Bone marrow (tissue), 2 donors: Measurements from ENCODE around the gene NFATC2.

ENCODE experiments used
- DNase-seq, 2 donors: peaks; one replicate each; lab custom pipeline; 2025; lab: John Stamatoyannopoulos, UW

NFATC2 gene

DNA sequence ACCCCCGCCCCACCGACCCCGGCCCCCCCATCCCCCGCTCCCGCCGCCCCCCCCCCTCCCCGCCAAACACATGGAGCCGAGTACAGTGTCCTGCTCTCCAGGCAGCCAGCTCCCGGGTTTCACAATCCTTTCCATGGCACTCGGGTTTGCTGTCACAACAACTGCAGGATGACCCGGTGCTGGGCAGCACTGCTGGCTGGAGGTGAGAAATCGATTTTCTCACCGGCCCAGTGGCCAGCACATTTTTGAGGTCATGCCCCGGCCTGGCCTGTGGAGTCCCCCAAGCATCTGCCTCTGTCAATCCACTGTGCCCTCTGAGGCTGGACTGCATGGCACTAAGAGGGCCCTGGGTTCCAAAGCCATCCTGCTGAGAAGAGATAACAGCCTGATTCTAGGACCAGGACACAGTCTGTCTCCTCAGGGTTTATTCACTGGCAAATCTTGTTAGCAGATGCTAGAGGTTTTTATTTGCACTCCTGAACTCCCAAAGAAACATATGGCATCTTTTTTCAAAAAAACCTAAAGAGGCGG is 129.5 kb downstream of the NFATC2 start:
- no peak for DNase-seq

GRCh38 chr20:51412333-51412871 is 130.1 kb downstream of the NFATC2 start:
- no peak for DNase-seq

GRCh38 chr20:51411870-51412269 is 130.6 kb downstream of the NFATC2 start:
- no peak for DNase-seq

DNA sequence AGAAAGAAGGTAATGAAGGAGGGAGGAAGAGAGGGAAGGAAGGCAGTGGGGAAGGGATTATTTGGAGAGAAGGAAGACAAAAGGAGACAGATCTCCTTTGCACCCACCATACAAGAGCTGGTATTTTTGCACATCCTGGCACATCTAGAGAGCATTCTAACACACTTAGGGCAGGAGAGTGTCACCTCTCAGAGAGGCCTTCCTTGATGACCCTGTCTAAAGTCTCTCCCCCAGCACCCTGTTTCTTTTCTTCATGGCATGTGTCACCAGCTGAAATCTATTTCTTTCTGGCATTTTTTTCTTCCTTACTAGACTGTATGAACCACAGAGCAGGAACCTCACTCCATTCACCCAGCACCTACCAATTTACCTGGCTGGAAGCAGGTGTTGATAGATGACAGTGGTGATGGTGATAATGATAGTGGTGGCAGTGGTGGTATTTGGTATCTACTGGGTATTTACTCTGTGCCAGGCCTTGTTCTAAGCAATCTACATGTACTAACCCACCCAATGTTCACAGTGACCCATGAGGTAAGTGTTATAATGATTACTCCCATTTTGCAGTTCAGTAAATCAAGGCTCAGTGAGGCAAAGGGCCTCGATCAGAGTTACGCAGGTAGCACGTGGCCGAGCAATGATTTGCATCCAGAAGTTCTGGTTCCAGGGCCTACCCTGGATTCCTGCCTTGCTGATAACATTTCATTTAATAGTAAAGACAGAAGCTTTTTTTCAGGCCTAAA is 131.8 kb downstream of the NFATC2 start:
- no peak for DNase-seq

DNA sequence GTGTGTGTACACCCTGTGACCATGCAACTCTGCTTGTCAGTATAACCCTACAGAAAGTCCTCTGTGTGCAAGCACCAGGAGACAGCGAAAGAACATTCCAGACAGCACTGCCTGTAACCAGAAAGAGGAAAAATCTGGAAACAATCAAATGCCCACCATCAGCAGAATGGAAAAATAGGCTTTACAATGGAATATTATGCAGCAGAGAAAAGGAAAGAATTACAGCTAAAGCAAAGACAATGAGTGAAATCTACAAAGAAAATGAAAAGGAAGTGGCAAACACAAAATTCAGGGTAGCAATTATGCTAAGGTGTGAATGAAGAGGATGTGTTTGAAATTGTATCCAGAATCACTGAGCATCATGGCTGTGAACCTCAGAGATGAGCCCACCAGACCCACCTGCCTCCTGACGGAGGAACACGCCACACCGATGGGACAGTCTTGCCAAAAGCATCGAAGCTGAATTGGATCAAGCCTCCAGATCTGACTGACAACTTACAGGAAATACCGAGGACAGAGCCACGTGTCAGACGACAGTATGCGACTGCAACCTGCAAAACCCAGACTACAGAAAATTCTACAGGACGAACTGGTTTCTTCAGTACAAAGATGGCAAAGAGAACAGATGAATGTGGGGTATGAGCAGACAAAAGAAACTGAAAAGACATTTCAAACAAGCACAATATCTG is 133.2 kb downstream of the NFATC2 start:
- DNase-seq = no peak

DNA sequence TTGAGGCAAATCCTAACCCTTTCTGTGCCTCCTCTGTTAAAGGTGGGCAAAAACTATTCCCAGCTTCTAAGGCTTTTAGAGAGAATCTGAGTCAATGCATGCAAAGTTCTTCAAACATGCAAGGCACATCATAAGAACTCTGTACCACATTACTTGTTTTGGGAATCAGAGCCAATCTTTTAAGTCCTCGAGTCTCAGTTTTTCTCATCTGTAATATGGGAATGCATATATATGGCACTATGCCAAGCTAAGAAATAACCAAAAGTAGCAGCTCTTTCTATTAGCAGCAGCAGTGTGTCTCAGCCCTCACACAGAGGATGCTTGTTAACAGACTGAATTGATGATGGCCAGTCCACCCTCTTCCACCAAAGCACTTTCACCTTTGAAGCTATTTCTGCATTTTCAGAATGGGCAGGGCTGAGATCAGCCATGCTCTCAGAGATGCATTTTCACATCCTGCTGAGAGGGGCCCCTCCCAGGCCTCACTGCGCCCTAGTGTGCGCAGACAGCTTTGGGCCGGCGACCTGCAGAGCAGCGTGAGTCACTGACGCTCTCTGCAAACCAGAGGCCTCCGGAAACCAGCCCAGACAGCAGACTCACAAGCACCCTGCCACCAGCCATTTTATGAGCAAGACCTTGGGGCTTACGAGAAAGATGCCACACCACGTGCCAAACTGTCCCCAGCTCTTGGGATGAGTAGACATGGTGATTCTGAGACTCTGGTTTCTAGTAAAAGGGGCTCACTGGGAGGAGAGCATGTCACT is 138.0 kb downstream of the NFATC2 start:
- no peak for DNase-seq

GRCh38 chr20:51403466-51404220 is 138.9 kb downstream of the NFATC2 start:
- DNase-seq = no peak

DNA sequence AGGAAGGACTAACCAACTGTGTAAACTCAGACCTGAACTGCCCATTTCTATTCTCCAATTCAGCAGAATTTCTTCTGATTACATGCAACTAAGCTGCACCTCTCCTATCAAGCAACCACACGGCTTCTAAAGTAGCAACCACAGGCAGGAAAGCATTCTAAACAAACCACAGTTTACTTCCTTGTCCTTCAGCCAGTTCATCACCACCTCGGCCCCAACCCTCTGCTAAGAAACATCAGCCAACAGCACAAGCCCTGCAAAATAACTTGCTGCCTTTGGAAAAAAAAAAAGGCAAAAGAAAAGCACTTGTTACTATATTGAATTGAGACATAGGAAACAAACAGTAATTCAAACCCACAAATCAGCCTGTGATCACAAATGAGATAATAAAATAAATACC is 140.3 kb downstream of the NFATC2 start:
- peak in 1 of 2 donors; percentile 28 for DNase-seq

DNA sequence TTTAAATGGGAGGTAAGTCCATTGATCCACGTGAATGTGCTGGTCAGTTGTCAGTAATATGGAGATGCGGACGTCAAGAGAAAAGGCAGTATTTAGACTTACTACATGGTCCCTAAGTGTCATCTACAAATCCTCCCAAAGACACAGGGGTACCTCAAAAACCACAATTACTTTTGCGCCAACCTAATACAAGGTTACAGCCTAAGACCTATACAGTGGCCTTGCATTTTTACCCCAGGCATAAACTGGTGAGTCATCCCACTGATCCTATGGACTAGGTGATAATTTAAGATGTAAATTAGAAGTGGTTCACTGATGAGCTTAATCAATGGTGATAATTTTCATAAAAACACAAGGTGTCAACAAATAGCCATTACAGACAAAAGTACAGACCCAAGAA is 141.0 kb downstream of the NFATC2 start:
- no peak for DNase-seq

GRCh38 chr20:51400051-51400926 is 142.2 kb downstream of the NFATC2 start:
- peak in 1 of 2 donors; percentile 16 for DNase-seq

GRCh38 chr20:51399006-51399890 is 143.3 kb downstream of the NFATC2 start:
- DNase-seq = no peak

- DNase-seq = no peak
Measured at GRCh38 chr20:51398552-51398951, 144.0 kb downstream of the NFATC2 start.

DNA sequence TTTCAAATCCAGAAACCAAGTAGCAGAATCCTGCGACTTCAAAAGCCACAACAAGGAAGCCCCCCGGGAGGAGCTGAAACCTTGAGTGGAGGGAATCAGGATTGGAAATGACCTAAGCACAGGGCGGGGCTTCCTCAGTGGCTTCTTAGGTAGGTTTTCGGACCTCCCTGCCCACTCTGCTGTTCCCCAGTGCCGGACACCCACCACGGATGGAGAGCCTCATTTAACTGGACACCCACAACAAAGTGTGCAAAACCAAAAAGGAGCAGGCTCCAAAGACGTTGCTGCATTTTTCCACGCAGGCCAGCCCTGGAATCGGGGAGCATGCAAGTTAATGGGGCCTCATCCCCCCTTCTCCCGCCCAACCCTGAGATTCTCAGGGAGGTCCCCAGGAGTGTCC is 144.4 kb downstream of the NFATC2 start:
- DNase-seq = no peak

GRCh38 chr20:51397137-51397536 is 145.4 kb downstream of the NFATC2 start:
- no peak for DNase-seq

DNA sequence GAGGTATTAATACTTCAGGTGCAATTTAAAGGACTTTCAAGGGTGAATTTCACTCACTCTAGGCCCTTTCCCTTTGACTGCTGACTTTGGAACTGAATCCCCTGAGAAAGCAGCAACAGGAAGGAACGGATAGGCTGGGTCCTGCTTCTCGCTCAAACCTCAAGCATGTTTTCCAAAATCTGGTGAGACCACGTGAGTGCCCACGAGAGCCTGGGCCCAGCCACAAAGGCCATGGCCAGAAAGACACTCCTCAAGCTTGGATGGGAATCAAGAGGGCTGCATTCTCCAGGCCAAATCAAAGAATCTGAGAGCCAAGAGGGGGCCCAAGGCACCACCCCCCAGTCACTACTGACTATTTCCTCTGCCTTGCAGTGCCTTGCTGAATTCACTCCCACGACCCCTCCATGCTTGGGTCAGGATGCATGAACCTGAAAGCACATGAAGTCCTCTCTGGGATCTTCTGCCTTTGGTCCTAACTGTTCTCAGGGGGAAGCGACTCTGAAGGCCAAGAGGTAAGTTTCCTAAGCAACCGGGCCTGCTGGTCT is 146.1 kb downstream of the NFATC2 start:
- no peak for DNase-seq

GRCh38 chr20:51394706-51395105 is 147.8 kb downstream of the NFATC2 start:
- no peak for DNase-seq

DNA sequence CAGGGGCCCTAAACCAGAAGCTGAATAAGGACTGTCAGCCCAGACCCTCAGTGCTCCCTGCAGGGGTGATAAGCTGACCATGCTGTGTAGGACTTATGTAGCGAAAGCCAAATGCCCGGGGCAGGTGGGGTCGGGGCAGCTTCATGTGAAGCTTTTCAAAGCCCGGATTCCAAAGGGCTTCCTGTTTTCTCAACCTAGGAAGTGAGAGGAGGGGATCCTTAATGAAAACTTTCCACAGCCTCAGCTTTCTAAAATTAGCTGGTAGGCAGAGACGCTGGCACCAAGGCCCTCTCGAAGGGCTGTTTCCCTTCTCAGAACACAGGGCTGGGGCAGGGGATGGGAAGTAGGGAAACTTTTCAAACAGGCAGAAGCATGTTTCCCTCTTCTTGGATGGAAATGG is 148.9 kb downstream of the NFATC2 start:
- no peak for DNase-seq

GRCh38 chr20:51392614-51393186 is 149.8 kb downstream of the NFATC2 start:
- DNase-seq = no peak

- no peak for DNase-seq
Measured at GRCh38 chr20:51391926-51392325, 150.6 kb downstream of the NFATC2 start.
